Right renal pelvis (tissue), 4 donors: ENCODE data around the gene COPG1. TPM values are rescaled to one million over a fixed set of nuclear protein-coding genes. Genes with fewer than 3 reads are reported as not detected.
"Not testable (repeated sequence)": the region's sequence is repeated elsewhere in the genome, so short reads cannot be mapped to it uniquely, and the experiment has no call there.

ENCODE experiments used
- DNase-seq, 4 donors: peaks; one replicate each; pipeline ENCODE4 v3.0.0-alpha.2; 2013; ENCODE audit warnings: low read depth in 4 of 4, low spot score in 3 of 4, missing footprints in 1 of 4
- polyA plus RNA-seq, 4 donors: library from polyadenylated mRNA; unstranded; fragments of 120-200 nt; gene quantifications; one replicate each; pipeline ENCODE4 v1.2.1, GENCODE V29; 2013; ENCODE audit not compliant: insufficient read length in 4 of 4

The COPG1 gene
- polyA plus RNA-seq, 4 donors: 151 to 163 (median 153) TPM

DNA sequence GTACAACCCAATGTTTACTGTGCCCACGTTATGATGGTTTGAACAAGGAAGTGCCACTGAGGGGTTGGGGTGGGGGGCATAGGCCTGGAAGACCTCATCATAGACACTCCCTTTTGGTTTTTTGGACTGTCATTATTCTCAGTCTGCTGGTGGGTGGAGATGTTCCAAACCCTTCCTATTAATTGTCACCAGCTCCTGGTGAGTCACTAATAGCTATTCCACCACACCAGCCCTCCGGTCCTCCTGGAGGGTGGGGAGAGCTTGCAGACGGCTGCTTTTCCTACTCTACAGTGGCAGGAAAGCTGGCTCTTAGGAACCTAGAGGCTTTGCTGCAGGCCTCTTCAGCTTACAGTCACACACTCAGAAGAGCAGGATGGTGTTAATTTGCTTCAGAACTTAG is 9.0 kb upstream of the COPG1 start:
- DNase-seq: no peak

- no peak for DNase-seq
Observed at GRCh38 chr3:129245141-129245540, 4.3 kb upstream of the COPG1 start.

GRCh38 chr3:129245641-129246306 is 3.6 kb upstream of the COPG1 start:
- peak; percentile 62 to 78 (median 68) for DNase-seq

GRCh38 chr3:129246636-129247035 is 2.8 kb upstream of the COPG1 start:
- DNase-seq: no peak

DNA sequence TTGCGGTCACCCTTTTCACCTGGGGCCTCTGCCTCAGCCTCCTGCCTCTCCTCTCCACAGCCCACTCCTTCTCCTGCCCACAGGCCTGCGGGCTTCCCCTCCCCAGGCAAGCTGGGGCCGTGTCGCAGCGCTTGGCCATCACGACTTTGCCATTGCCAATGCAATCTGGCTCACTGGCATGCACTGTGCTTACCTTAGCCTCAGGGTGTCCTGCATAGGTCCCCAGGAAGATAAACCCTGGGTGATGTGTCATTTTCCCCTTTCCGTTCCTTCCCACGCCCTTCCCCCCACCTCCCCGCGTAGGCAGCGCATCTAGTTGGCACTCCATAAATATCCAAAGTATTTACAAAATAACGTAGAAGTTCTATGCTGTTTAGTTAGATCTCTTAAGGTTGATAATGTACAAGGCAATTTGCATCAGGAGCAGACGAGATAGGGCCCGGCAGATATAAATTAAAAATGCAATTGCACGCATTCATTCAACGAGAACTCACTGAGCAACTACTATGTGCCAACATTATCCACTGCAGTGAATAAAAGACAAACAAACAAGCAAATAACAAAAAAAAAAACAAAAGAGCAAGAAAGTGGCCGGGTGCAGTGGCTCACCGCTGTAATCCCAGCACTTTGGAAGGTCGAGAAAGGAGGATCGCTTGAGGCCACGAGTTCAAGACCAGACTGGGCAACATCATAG is 973 bp upstream of the COPG1 start:
- no peak for DNase-seq

DNA sequence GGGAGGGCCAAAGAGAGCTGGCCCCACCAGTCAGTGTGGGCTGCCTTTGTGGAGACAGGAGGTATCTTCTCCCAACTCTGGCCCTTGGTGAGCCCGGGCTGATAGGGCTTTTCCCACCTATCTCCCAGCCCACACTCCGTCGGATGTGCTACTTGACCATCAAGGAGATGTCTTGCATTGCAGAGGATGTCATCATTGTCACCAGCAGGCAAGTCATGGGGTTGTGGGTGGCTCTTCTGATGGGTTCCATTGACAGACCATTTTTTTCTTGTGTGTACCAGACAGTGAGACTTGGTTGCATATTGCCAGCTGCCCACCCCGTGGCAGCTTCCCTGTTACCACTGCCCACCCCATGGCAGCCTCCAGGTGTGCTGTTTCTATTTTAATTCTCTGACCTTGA is 3.3 kb downstream of the COPG1 start:
- DNase-seq: no peak

GRCh38 chr3:129254536-129255230 is 5.3 kb downstream of the COPG1 start:
- no peak for DNase-seq

DNA sequence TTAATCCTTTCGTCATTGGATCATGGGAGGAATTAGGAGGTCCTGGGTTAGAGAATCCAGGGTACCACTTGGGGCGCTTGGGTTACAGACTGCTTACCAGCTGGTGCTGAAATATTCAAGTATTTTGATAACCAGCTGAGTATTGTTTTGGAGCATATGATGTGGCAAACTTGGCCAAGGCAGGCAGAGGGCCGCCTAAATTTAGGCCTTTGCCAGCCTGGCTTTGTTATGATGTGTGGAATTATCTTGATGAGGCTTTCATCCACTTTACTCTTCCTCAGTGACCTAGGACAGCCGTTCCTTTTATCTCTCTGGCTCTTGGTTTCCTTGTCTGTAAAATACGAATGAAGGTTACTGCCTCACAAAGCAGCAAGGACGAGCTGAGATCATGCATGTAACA is 6.9 kb downstream of the COPG1 start:
- no peak for DNase-seq

DNA sequence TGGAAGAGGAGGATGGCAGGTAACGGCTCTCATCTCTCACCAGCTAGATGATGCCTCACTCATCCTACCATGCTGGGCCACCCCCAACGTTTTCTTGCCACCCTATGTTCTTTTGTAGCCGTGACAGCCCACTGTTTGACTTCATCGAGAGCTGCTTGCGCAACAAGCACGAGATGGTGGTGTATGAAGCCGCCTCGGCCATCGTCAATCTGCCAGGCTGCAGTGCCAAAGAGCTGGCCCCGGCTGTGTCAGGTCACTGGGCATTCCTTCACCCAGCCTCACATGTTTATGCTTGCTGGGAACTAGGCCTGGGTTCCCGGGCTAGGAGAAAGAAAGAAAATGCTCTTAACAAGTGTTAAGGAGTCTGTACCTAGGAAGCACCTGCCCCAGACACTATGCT is 8.2 kb downstream of the COPG1 start:
- DNase-seq: no peak

DNA sequence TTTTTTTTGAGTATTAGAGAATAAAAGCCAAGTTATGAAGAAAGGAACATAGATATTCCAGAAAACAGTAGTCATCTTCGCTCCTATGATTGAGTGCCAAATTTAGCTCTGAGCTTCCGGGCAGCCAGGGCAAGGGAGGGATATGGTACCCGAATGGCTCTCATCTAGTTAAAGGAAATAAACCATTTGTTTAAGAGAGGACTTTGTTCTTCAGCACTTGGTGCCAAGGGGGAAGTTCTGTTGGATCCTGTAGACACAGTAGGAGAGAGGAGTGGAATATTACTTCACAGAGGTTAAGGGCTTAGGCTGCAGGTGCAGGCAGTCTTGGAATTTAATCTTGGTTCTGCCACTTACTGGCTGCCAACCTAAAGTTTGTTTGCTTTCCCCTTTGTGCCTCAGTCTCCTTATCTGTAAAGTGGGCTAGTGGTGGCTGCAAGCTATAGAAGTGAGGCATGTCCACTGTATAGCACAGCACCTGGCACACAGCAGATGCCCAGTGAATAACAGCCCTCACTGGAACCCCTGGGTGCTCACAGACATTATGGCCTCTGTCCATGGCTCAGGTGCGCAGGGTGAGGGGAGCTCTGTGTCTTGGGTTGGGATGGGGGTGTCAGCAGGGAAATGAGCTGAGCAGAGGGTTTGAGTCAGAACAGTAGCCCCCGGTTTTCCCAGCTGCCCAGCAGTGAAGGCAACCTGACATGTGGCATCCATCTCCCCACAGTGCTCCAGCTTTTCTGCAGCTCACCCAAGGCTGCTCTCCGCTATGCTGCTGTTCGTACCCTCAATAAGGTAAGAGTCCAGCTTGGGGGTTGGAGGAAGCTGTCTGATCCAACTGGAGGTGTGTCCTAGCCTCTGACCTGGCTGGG is 10.4 kb downstream of the COPG1 start:
- DNase-seq: no peak

- no peak for DNase-seq
Observed at GRCh38 chr3:129260606-129261005, 11.2 kb downstream of the COPG1 start.

- DNase-seq: no peak
Observed at GRCh38 chr3:129261894-129262293, 12.5 kb downstream of the COPG1 start.

GRCh38 chr3:129263161-129263910 is 13.9 kb downstream of the COPG1 start:
- DNase-seq: no peak

- DNase-seq: not testable (repeated sequence)
Observed at GRCh38 chr3:129264994-129265393, 15.6 kb downstream of the COPG1 start.

- no peak for DNase-seq
Observed at GRCh38 chr3:129266651-129267050, 17.2 kb downstream of the COPG1 start.

DNA sequence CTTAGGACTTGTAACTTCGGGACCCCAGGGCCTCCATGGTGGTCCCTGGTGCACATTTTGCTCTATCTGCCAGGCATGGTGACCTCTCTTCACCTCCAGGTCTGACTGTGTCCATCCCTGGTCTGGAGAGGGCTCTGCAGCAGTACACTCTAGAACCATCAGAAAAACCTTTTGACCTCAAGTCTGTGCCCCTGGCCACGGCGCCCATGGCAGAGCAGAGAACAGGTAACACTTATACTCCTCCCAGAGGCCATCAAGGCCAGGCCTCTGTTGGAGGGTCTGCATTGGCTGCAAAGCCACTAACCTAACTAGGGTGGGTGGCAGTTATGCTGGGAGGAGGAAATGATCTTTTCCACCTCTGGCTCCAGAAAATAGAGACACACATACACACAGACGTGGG is 19.0 kb downstream of the COPG1 start:
- no peak for DNase-seq

- DNase-seq: no peak
Observed at GRCh38 chr3:129271674-129272073, 22.3 kb downstream of the COPG1 start.

- no peak for DNase-seq
Observed at GRCh38 chr3:129276385-129276784, 27.0 kb downstream of the COPG1 start.

DNA sequence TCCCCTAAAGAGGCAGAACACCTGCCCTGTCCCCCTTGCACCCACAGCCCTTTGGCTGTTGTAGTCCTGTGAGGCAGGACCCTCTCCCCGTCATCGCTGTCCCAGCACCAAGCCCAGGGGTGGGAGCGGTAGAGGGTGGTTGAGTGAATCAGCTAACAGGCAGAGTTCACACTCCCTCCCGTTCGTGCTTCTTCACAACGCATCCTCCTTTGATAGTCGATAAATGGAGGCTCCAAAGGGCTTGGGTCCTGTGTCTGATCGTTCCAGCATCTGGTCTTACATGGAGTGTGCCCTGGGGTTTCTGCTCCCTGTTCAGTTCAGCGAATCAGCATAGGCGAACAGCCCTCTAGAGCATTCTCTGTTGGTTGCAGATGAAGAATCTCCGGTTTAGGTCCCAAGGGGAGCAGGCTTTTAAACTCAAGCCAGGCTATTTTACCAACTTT is 28.4 kb downstream of the COPG1 start:
- DNase-seq: peak in 1 of 4 donors; percentile 8

- DNase-seq: peak; percentile 85 to 87 (median 86)
Observed at GRCh38 chr3:129278439-129278965, 29.1 kb downstream of the COPG1 start, which contains the start of gene HMCES. Gene HMCES (plus strand): TSS chr3:129278870. CDS start chr3:129279733, 863 bp downstream.
